ENCODE measurements around the gene MSANTD2. TPM values are rescaled to one million over a fixed set of nuclear protein-coding genes. Genes with fewer than 3 reads are reported as not detected.

MSANTD2 gene
- total RNA-seq, 1 donor from 2014 or later, result 17.9 TPM

DNA sequence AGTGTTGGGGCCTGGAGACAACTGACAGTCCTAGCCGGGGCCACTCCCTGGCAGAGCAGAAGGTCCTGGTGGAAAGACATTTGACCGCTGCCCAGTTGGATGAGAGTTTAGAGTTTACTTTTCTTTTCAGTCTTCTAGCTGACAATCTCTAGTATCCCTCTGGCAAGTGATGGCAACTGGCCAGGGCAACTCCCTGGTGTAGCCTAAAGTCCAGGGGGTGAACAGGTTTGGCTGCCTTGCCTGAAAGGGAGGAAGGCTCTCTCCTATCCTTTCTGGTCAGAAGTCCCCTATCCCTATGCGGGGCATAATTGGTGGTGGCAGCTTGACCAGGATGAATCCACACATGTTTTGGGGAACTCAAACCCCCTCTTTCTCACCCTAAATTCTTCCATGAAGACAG lies 16.8 kb upstream of the MSANTD2 start:
- no peak for DNase-seq (ENCODE audit: low spot score)

DNA sequence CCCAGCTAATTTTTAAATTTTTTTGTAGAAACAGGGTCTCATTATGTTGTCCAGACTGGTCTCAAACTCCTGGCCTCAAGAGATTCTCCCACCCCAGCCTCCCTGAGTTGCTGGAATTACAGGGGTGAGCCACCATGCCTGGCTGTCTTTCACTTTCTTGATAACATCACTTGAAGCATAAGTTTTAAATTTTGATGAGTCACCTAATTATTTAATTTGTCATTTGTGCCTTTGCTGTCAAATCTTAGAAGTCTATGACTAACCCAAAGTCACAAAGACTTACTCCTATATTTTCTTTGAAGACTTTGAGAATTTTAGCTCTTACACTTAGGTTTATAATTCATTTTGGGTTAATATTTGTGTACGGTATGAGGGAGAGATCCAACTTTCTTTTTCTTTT lies 14.5 kb upstream of the MSANTD2 start:
- DNase-seq (ENCODE audit: low spot score), result no peak

DNA sequence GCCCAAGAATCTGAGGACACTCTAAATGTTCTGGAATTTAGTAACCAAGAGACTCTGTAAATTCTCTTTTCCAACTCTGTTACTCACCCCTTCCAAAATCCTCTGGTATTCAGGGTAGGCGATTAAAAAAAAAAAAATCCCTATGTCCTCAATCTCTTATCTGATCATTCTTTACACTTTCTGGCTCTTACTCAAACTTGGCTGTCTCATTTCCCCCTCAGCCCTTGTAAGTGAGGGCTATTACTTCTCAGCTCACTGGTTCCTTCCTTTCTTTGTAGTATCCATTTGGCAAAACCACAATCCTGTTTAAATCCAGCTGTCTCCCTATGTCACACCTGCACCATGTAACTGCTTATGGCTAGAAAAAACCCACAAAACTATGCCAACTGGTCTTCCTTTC lies 12.7 kb upstream of the MSANTD2 start:
- DNase-seq (ENCODE audit: low spot score), result no peak

- DNase-seq (ENCODE audit: low spot score), result no peak
Measured at GRCh38 chr11:124811399-124812125, 11.4 kb upstream of the MSANTD2 start.

DNA sequence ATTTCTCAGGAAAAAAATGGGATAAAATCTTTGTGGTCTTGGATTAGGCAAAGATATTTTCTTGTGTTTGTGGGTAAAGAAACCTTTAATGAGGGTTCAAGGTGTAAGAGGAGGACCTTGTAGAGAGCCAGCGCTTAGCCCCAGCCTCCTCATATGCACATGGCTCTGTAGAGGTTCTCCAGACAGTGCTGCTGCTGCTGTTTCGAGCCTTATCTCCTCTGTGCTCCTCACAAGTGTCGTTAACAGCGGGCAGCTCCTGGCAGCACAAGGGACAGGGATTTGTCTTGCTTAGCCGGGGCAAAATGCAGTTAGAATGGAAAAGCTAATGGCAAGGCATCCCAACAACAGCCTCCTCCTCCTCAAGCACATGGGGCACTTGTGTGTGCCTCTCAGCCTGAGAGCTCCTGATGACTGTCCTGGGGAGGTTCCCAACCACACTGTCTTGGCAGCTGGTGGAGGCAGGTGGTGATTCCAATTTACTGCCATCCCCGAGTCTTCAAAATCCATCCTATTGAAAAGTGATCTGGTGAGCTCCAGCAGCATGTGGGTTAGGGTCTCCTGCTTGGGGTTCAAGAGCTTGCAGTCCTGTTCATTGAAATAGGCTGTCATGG lies 7.6 kb upstream of the MSANTD2 start:
- no peak for DNase-seq (ENCODE audit: low spot score)

- no peak for DNase-seq (ENCODE audit: low spot score)
Measured at GRCh38 chr11:124807201-124807600, 7.0 kb upstream of the MSANTD2 start.

- DNase-seq (ENCODE audit: low spot score), result no peak
Measured at GRCh38 chr11:124804884-124805283, 4.7 kb upstream of the MSANTD2 start.

- no peak for DNase-seq (ENCODE audit: low spot score)
Measured at GRCh38 chr11:124801636-124802312, 1.6 kb upstream of the MSANTD2 start.

GRCh38 chr11:124801014-124801413 lies 808 bp upstream of the MSANTD2 start:
- DNase-seq (ENCODE audit: low spot score), result no peak

GRCh38 chr11:124799348-124800225 lies 619 bp downstream of the MSANTD2 start:
- peak; percentile 48 for DNase-seq (ENCODE audit: low spot score)

DNA sequence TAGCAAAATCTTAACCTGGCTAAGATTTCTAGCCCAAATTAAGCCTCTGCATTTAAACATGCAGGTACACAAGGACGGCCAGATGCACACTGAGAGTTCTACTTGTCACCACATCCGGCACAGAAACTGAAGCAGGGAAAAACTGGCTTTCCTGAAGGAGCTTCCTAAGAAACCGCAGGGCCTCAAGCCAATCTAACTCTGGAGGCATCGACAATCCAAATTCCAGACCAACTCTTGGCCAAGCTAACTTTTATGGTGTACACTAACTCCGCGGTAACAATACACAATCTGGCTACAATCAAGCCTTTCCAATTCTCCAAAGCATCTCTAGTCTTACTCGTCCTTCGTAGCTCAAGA lies 1.2 kb downstream of the MSANTD2 start:
- DNase-seq (ENCODE audit: low spot score), result no peak

DNA sequence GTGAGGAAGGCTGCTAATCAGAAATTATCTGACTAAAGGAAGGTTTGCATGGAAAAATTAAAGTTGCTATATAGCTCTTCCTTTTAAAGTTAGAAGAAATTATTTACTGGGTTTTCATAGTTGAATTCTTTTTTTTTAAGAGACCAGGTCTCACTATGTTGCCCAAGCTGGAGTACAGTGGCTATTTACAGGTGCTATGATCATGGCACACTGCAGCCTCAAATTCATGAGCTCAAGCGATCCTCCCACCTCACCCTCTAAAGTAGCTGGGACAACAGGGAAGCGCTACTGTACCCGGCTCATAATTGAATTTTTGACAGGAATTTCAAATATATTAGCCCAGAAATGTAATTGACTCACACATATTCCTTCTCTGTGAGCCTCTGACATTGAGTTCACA lies 3.9 kb downstream of the MSANTD2 start:
- DNase-seq (ENCODE audit: low spot score), result no peak

- DNase-seq (ENCODE audit: low spot score), result no peak
Measured at GRCh38 chr11:124793466-124794278, 6.5 kb downstream of the MSANTD2 start.

DNA sequence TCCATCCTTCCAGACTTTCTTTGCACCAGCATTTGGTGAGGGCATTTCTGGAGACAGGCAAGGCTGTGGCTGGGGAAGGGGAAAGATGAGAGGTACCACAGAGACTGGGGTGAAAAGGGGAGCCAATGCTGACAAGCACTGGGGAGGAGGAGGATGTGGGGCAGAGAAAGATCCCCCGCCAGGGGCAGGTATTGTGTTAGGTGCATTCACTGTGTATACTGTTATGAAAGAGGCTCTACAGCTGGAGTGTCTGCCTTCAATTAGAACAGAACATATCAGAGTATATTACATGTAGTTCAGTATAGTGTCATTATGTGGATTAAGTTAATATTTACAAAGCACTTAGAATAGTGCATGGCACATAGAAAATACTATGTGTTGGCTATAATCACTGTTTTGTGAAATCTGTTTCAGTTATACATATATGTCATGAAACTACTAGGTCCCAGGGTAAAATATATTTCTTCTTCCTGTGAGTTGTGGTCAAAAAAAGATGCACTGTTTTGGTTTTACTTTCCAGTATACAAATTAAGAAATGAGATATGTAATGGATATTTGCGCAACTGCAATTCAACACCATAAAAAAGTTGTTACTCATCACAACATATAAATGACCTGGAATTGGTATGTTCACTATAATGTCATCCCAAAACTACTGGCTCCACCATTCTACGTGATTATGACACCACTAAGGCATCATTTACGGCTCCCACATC lies 8.4 kb downstream of the MSANTD2 start:
- no peak for DNase-seq (ENCODE audit: low spot score)

DNA sequence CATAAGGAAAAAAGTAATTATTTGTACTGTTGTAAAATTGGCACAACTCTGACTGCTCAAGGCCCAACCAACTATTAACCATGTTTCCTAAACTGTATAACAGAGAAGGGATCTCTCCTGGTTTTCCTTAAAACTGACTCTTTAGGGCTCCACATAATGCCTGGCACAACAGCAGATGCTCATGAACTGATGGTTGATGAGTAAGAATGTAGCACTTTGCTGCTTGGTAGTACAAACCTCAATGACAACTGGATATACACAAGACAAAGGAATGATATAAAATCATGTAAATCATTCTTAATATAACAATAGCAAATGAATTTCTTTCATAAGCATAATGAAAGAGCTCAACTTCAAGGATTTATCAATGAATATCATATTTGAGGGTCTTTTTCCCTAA lies 11.7 kb downstream of the MSANTD2 start:
- no peak for DNase-seq (ENCODE audit: low spot score)

GRCh38 chr11:124784051-124784450 lies 16.2 kb downstream of the MSANTD2 start:
- no peak for DNase-seq (ENCODE audit: low spot score)

DNA sequence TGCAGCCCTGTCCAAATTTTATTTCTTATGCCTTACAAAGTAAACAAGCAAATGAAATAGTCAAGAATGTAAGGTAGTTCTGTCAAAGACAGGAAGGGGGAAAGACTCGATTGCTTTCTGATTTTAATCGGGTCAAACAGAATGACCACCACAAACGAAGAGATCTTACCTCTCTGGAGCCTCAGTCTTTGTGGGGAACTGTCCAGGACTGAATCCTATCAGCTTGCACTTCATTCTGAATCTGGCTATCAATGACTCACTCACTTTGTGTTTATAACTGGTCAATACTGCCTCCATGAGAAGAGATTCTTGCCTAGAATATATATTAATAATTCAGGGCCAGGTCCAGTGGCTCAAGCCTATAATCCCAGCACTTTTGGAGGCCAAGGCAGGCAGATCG lies 17.2 kb downstream of the MSANTD2 start:
- no peak for DNase-seq (ENCODE audit: low spot score)

DNA sequence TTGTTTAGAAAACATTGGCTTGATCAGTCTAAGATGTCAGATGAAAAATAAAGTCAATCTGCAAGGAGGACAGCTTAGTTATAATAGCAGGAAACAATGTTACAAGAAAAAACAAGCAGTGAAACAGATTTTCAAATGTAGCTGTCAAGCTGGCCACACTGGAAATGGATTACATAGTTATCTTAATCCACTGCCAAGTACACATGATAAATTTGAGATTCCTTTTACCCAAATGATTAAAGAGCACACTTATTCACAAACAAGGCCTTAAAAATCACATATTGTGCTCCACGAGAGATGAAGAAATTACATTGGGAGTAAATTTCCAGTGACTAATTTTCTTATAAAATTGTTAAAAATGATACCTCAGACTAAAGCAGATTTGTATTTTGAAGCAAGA lies 20.6 kb downstream of the MSANTD2 start:
- no peak for DNase-seq (ENCODE audit: low spot score)

DNA sequence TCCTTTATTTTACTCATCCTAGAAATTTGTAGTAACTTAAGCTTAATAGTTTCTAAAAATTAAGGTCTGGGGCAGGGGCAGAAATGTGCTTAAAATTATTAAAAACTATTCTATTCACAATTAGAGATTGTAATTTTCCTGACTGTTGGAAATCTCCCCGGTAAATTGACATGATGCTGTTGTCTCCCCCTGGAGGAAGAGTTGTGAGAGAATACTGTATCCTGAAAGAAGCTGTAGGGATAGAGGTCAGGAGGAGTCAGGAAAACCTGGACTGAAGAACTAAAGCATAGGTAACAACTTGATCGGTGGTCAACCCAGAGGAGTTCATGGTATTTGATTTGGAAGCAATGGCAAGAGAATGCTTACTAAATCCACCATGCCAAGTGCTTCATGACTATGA lies 21.9 kb downstream of the MSANTD2 start:
- DNase-seq (ENCODE audit: low spot score), result no peak

DNA sequence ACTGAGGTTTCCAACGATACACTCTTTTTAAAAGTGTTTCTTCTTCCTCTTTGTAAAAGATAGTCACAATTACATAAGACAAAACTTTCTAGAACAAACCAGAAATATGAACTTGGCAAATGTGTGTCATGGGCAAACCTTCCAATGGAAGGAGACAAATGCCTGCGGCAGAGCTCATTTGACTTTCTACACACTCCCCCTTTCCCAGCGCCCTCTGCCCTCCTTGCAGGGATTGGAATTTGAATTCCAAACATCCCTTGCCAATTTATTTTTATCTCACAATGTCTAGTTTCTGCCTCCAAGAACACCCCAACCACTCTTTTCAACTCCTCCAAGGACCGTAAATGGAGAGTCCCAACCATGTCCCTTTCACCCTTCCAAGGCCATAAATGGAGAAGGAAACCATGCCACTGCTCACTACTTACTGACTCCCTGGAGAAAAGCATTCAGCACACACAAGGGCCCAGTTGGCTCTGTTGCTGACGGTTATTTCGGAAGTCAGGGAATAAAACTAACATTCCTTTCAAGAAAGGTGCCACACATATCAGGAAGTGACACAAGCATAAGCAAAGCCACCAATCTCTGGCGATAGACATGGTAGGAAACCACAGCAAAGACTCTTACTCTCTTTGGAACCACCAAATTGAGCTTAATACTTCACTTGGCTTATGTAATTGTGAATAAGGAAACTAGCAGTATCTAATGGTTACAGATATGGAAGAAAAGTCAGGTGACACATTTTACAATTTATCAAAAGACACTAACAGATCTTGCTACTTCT lies 23.2 kb downstream of the MSANTD2 start:
- no peak for DNase-seq (ENCODE audit: low spot score)
